ENCODE measurements around the gene CCDC80. TPM values are rescaled to one million over a fixed set of nuclear protein-coding genes. Genes with fewer than 3 reads are reported as not detected.

CCDC80 gene
- total and polyA plus RNA-seq, 9 of the 15 experiments (the other 6 are each of a cell fraction or from before 2014, with no cell fraction given): 0.17 to 2.0 (median 1.1) TPM

DNA sequence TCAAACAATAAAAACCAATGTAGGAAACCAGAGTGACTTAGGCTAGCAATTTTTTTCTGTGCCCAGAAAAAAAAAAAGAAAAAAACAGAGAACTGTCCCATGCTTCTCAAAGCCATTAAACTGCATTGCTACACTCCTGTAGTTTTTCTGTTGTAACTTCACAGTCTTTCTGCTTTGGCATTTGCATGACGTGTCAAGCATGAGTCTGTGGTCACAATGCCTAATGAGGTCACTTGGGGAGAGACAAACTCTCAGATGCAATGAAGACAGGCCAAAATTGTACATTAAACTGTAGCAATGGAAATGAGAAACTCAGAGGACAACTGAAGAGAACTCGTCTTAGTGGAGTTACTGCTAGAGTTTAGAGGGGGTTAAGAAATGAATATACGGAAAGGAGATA is 30.8 kb downstream of the CCDC80 start (continued):
- TF ChIP-seq, protein P1, sequence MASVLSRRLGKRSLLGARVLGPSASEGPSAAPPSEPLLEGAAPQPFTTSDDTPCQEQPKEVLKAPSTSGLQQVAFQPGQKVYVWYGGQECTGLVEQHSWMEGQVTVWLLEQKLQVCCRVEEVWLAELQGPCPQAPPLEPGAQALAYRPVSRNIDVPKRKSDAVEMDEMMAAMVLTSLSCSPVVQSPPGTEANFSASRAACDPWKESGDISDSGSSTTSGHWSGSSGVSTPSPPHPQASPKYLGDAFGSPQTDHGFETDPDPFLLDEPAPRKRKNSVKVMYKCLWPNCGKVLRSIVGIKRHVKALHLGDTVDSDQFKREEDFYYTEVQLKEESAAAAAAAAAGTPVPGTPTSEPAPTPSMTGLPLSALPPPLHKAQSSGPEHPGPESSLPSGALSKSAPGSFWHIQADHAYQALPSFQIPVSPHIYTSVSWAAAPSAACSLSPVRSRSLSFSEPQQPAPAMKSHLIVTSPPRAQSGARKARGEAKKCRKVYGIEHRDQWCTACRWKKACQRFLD (CRISPR knock-in tag; IDR thresholded peaks at IDR 0.05): peak; percentile 49; the same call in 1 of the 2 replicates
- TF ChIP-seq TCFL5 (CRISPR knock-in tag; conservative IDR thresholded peaks at IDR 0.05) (no peak), NFYB (IDR thresholded peaks at IDR 0.05; ENCODE audit: extremely low read depth, insufficient read length) (no peak), JUND (IDR thresholded peaks at IDR 0.05; ENCODE audit: borderline replicate concordance, low read depth, low read length) (peak; percentile 5; the same call in 1 of the 2 replicates), JUND (tag; IDR thresholded peaks at IDR 0.05; ENCODE audit: borderline replicate concordance, low read depth, low read length) (no peak), CEBPG (CRISPR knock-in tag; IDR thresholded peaks at IDR 0.05) (no peak), CEBPG (tag; conservative IDR thresholded peaks at IDR 0.05 in 1 of 2, IDR thresholded peaks at IDR 0.05 in 1 of 2) (peak in 1 of 2 experiments; percentile 42; a peak in 2 of 4 replicates), BMI1 (IDR thresholded peaks at IDR 0.05; ENCODE audit: low read length) (no peak), LARP7 (IDR thresholded peaks at IDR 0.05) (no peak)
- TF ChIP-seq, protein P2, sequence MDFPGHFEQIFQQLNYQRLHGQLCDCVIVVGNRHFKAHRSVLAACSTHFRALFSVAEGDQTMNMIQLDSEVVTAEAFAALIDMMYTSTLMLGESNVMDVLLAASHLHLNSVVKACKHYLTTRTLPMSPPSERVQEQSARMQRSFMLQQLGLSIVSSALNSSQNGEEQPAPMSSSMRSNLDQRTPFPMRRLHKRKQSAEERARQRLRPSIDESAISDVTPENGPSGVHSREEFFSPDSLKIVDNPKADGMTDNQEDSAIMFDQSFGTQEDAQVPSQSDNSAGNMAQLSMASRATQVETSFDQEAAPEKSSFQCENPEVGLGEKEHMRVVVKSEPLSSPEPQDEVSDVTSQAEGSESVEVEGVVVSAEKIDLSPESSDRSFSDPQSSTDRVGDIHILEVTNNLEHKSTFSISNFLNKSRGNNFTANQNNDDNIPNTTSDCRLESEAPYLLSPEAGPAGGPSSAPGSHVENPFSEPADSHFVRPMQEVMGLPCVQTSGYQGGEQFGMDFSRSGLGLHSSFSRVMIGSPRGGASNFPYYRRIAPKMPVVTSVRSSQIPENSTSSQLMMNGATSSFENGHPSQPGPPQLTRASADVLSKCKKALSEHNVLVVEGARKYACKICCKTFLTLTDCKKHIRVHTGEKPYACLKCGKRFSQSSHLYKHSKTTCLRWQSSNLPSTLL (IDR thresholded peaks at IDR 0.05): no peak
- TF ChIP-seq, protein P3, sequence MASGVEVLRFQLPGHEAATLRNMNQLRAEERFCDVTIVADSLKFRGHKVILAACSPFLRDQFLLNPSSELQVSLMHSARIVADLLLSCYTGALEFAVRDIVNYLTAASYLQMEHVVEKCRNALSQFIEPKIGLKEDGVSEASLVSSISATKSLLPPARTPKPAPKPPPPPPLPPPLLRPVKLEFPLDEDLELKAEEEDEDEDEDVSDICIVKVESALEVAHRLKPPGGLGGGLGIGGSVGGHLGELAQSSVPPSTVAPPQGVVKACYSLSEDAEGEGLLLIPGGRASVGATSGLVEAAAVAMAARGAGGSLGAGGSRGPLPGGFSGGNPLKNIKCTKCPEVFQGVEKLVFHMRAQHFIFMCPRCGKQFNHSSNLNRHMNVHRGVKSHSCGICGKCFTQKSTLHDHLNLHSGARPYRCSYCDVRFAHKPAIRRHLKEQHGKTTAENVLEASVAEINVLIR (CRISPR knock-in tag; IDR thresholded peaks at IDR 0.05): 0 out of 2 replicates have a peak, but pooled peaks have one; percentile 26
- TF ChIP-seq, protein P4, sequence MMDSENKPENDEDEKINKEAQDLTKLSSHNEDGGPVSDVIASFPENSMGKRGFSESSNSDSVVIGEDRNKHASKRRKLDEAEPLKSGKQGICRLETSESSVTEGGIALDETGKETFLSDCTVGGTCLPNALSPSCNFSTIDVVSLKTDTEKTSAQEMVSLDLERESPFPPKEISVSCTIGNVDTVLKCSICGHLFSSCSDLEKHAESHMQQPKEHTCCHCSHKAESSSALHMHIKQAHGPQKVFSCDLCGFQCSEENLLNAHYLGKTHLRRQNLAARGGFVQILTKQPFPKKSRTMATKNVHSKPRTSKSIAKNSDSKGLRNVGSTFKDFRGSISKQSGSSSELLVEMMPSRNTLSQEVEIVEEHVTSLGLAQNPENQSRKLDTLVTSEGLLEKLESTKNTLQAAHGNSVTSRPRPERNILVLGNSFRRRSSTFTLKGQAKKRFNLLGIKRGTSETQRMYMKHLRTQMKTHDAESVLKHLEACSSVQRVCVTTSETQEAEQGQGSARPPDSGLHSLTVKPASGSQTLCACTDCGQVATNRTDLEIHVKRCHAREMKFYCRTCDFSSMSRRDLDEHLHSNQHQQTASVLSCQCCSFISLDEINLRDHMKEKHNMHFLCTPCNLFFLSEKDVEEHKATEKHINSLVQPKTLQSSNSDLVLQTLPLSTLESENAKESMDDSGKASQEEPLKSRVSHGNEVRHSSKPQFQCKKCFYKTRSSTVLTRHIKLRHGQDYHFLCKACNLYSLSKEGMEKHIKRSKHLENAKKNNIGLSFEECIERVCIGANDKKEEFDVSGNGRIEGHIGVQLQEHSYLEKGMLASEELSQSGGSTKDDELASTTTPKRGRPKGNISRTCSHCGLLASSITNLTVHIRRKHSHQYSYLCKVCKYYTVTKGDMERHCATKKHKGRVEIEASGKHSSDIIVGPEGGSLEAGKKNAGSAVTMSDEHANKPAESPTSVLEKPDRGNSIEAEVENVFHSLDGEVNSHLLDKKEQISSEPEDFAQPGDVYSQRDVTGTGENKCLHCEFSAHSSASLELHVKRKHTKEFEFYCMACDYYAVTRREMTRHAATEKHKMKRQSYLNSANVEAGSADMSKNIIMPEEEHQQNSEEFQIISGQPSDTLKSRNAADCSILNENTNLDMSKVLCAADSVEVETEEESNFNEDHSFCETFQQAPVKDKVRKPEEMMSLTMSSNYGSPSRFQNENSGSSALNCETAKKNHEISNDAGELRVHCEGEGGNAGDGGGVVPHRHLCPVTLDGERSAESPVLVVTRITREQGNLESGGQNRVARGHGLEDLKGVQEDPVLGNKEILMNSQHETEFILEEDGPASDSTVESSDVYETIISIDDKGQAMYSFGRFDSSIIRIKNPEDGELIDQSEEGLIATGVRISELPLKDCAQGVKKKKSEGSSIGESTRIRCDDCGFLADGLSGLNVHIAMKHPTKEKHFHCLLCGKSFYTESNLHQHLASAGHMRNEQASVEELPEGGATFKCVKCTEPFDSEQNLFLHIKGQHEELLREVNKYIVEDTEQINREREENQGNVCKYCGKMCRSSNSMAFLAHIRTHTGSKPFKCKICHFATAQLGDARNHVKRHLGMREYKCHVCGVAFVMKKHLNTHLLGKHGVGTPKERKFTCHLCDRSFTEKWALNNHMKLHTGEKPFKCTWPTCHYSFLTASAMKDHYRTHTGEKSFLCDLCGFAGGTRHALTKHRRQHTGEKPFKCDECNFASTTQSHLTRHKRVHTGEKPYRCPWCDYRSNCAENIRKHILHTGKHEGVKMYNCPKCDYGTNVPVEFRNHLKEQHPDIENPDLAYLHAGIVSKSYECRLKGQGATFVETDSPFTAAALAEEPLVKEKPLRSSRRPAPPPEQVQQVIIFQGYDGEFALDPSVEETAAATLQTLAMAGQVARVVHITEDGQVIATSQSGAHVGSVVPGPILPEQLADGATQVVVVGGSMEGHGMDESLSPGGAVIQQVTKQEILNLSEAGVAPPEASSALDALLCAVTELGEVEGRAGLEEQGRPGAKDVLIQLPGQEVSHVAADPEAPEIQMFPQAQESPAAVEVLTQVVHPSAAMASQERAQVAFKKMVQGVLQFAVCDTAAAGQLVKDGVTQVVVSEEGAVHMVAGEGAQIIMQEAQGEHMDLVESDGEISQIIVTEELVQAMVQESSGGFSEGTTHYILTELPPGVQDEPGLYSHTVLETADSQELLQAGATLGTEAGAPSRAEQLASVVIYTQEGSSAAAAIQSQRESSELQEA (IDR thresholded peaks at IDR 0.05; ENCODE audit: low read depth): no peak
- TF ChIP-seq, protein P5, sequence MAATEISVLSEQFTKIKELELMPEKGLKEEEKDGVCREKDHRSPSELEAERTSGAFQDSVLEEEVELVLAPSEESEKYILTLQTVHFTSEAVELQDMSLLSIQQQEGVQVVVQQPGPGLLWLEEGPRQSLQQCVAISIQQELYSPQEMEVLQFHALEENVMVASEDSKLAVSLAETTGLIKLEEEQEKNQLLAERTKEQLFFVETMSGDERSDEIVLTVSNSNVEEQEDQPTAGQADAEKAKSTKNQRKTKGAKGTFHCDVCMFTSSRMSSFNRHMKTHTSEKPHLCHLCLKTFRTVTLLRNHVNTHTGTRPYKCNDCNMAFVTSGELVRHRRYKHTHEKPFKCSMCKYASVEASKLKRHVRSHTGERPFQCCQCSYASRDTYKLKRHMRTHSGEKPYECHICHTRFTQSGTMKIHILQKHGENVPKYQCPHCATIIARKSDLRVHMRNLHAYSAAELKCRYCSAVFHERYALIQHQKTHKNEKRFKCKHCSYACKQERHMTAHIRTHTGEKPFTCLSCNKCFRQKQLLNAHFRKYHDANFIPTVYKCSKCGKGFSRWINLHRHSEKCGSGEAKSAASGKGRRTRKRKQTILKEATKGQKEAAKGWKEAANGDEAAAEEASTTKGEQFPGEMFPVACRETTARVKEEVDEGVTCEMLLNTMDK (IDR thresholded peaks at IDR 0.05; ENCODE audit: borderline replicate concordance, insufficient read depth, low read depth, low read length, poor library complexity, severe bottlenecking): no peak

Data from K562 (cell line).